Erythroblast (primary cell): ENCODE data around the gene SEPTIN5.

Experiments
- DNase-seq, 2 experiments: peaks; one replicate each; lab custom pipeline; 2025; lab: John Stamatoyannopoulos, UW
- GATA1 ChIP-seq: IDR thresholded peaks from 2 replicates; pipeline ENCODE4 v1.6.1; 2011; ENCODE audit warnings: low read depth, mild to moderate bottlenecking, control low read depth, low read length, moderate library complexity
- POLR2A ChIP-seq: IDR thresholded peaks from 2 replicates; pipeline ENCODE4 v1.6.1; 2011; ENCODE audit warnings: mild to moderate bottlenecking, low read length

Gene SEPTIN5

GRCh38 chr22:19762568-19763457 is 48.5 kb downstream of the SEPTIN5 start:
- no peak for DNase-seq
- TF ChIP-seq GATA1, result no peak

- TF ChIP-seq POLR2A, result no peak
- TF ChIP-seq GATA1, result no peak
These were observed 49.4 kb downstream of the SEPTIN5 start for GRCh38 chr22:19763458-19764298.

GRCh38 chr22:19764299-19764593 is 49.9 kb downstream of the SEPTIN5 start:
- TF ChIP-seq POLR2A (no peak), GATA1 (no peak)
- DNase-seq, result no peak

More at GRCh38 chr22:19763458-19764298, 49.4 kb downstream of the SEPTIN5 start:
- no peak for DNase-seq

- DNase-seq, result no peak
- TF ChIP-seq GATA1 (no peak), POLR2A (no peak)
These were observed 50.6 kb downstream of the SEPTIN5 start for GRCh38 chr22:19764636-19765476.

DNA sequence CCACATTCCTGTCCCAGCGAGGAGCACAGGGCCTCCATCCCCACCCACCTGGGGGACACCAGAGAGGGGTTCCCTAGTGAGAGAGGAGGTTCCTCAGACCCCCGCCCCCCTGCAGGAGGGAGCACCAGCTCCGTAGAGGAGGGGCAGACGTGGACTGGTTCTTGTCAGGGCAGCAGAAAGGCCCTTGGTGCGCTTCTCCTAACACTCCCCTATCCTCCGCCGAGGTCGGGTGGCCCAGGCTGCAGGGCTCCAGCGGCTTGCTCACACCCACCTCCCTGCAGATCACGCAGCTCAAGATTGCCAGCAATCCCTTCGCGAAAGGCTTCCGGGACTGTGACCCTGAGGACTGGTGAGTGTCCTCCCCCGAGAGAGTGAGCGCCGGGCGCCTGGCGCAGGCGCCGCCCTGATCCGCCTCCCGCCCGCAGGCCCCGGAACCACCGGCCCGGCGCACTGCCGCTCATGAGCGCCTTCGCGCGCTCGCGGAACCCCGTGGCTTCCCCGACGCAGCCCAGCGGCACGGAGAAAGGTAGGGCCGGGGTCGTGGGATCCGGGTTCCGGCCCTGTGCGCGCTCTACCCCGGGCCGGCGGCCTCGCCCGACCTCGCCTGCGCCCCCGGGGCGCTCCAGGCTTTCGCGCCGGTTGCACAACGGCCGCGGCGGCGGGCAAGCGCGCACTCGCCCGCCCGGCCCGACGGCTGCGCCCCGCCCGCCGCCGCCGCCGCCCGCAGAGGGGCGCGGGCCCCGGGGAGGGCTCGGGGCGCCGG is 51.4 kb downstream of the SEPTIN5 start:
- DNase-seq, result no peak
- TF ChIP-seq POLR2A (no peak), GATA1 (no peak)

GRCh38 chr22:19766240-19766510 is 51.9 kb downstream of the SEPTIN5 start:
- TF ChIP-seq POLR2A (no peak), GATA1 (no peak)

DNA sequence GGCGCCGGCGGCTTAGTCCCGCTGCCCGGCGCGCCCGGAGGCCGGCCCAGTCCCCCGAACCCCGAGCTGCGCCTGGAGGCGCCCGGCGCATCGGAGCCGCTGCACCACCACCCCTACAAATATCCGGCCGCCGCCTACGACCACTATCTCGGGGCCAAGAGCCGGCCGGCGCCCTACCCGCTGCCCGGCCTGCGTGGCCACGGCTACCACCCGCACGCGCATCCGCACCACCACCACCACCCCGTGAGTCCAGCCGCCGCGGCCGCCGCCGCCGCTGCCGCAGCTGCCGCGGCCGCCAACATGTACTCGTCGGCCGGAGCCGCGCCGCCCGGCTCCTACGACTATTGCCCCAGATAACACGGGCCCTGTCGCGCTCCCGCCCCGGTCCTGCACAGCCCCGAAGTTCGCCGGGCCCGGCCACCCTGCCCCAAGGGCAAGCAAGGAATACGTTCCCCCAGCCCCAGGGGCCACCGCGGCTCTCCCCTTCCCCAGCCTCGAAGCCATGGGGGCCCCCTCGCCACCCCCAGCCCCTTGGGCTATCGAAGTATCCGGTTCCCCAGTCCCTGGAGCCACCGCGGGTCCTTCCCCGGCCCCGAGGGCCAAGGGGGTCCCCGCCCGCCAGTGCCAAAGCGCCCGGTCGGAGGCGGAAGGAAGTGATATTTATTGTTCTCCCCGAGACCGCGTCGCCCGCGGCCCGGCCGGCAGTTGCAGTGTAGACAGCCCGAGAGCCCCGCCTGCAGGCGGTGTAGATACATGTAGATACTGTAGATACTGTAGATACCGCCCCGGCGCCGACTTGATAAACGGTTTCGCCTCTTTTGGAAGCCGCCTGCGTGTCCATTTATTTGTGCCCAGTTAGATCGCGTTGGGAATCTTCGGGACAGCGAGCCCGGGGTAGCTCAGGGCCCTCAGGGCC is 52.5 kb downstream of the SEPTIN5 start:
- no peak for TF ChIP-seq POLR2A
- no peak for TF ChIP-seq GATA1
- DNase-seq, result peak; percentile 33 to 53

More at GRCh38 chr22:19766240-19766510, 51.9 kb downstream of the SEPTIN5 start:
- no peak for DNase-seq

- no peak for TF ChIP-seq GATA1
- no peak for TF ChIP-seq POLR2A
- no peak for DNase-seq
These were observed 53.4 kb downstream of the SEPTIN5 start for GRCh38 chr22:19767427-19768341.

DNA sequence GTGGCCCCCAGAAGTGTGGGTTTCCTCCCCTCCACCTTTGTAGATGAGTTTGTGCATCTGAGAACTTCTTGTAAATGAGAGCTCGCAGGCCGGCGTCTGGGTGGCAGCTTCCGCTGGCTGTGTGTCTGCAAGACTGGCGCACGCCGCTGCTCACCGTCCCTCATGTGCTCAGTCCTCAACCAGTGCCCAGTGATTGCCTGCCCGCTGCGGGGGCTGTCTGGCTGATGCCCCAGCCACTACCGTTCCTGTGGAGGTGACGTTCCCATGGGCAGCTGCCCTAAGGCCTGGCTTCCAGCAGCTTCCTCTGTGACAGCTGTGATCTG is 55.1 kb downstream of the SEPTIN5 start:
- TF ChIP-seq GATA1 (no peak), POLR2A (no peak)
- DNase-seq, result no peak

- TF ChIP-seq GATA1 (no peak), POLR2A (no peak)
- DNase-seq, result no peak
These were observed 56.3 kb downstream of the SEPTIN5 start for GRCh38 chr22:19770349-19771220.

DNA sequence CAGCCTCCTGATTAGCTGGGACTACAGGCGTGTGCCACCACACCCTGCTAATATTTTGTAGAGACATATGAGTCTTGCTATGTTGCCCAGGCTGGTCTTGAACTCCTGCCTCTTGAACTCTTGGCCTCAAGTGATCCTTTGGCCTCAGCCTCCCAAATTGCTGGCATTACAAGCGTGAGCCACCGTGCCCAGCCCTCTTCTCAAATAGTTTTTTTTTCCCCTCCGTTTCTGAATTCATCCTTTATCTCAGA is 58.0 kb downstream of the SEPTIN5 start:
- TF ChIP-seq POLR2A (no peak), GATA1 (no peak)
- no peak for DNase-seq
